ENCODE data around the gene SMG6.

SMG6 gene

DNA sequence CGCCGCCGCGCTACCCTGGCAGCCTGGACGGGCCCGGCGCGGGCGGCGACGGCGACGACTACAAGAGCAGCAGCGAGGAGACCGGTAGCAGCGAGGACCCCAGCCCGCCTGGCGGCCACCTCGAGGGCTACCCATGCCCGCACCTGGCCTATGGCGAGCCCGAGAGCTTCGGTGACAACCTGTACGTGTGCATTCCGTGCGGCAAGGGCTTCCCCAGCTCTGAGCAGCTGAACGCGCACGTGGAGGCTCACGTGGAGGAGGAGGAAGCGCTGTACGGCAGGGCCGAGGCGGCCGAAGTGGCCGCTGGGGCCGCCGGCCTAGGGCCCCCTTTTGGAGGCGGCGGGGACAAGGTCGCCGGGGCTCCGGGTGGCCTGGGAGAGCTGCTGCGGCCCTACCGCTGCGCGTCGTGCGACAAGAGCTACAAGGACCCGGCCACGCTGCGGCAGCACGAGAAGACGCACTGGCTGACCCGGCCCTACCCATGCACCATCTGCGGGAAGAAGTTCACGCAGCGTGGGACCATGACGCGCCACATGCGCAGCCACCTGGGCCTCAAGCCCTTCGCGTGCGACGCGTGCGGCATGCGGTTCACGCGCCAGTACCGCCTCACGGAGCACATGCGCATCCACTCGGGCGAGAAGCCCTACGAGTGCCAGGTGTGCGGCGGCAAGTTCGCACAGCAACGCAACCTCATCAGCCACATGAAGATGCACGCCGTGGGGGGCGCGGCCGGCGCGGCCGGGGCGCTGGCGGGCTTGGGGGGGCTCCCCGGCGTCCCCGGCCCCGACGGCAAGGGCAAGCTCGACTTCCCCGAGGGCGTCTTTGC, 245.6 kb downstream of the SMG6 start:
- no peak for FAIRE-seq

DNA sequence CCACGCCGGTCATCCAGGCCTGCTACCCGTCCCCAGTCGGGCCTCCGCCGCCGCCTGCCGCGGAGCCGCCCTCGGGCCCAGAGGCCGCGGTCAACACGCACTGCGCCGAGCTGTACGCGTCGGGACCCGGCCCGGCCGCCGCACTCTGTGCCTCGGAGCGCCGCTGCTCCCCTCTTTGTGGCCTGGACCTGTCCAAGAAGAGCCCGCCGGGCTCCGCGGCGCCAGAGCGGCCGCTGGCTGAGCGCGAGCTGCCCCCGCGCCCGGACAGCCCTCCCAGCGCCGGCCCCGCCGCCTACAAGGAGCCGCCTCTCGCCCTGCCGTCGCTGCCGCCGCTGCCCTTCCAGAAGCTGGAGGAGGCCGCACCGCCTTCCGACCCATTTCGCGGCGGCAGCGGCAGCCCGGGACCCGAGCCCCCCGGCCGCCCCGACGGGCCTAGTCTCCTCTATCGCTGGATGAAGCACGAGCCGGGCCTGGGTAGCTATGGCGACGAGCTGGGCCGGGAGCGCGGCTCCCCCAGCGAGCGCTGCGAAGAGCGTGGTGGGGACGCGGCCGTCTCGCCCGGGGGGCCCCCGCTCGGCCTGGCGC, 246.3 kb downstream of the SMG6 start:
- FAIRE-seq (no peak), DNase-seq (ENCODE audit: extremely low spot score, insufficient read length, low read depth) (no peak)

More for the DNA sequence above, 245.6 kb downstream of the SMG6 start:
- DNase-seq (ENCODE audit: extremely low spot score, insufficient read length, low read depth) = no peak

DNA sequence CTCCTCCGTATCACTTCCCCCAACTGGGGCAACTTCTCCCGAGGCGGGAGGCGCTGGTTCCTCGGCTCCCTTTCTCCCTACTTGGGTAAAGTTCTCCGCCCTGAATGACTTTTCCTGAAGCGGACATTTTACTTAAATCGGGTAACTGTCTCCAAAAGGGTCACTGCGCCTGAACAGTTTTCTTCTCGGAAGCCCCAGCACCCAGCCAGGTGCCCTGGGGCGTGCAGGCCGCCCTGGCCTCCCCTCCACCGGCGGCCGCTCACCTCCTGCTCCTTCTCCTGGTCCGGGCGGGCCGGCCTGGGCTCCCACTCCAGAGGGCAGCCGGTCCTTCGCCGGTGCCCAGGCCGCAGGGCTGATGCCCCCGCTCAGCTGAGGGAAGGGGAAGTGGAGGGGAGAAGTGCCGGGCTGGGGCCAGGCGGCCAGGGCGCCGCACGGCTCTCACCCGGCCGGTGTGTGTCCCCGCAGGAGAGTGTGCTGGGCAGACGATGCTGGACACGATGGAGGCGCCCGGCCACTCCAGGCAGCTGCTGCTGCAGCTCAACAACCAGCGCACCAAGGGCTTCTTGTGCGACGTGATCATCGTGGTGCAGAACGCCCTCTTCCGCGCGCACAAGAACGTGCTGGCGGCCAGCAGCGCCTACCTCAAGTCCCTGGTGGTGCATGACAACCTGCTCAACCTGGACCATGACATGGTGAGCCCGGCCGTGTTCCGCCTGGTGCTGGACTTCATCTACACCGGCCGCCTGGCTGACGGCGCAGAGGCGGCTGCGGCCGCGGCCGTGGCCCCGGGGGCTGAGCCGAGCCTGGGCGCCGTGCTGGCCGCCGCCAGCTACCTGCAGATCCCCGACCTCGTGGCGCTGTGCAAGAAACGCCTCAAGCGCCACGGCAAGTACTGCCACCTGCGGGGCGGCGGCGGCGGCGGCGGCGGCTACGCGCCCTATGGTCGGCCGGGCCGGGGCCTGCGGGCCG, 247.1 kb downstream of the SMG6 start:
- peak; percentile 73 for FAIRE-seq
- no peak for DNase-seq (ENCODE audit: extremely low spot score, insufficient read length, low read depth)

DNA sequence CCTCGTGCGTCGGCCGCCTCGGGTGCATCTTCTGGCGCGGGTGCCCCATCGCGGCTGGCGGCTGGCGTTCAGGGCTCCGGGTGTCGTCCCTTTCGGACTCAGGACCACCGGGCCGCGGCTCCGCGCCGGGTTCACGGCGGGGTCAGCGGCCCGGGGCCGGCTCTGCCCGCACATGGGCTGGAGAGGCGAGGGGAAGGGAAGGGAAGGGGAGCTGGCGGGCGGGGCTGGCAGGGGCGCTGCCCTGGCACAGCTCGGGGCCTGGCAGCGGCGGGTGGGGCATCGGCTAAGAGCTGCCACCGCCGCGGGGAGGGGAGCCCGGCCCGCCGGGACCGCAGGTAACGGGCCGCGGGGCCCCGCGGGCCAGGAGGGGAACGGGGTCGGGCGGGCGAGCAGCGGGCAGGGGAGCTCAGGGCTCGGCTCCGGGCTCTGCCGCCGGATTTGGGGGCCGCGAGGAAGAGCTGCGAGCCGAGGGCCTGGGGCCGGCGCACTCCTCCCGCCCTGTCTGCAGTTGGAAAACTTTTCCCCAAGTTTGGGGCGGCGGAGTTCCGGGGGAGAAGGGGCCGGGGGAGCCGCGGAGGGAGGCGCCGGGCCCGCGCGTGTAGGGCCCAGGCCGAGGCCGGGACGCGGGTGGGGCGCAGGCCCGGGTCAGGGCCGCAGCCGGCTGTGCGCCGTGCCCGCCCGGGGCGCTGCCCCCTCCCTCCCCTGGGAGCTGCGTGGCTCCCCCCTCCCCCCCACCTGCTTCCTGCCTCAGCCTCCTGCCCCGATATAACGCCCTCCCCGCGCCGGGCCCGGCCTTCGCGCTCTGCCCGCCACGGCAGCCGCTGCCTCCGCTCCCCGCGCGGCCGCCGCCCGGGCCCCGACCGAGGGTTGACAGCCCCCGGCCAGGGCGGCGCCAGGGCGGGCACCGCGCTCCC, 248.0 kb downstream of the SMG6 start:
- no peak for FAIRE-seq
- DNase-seq (ENCODE audit: extremely low spot score, insufficient read length, low read depth) = no peak

DNA sequence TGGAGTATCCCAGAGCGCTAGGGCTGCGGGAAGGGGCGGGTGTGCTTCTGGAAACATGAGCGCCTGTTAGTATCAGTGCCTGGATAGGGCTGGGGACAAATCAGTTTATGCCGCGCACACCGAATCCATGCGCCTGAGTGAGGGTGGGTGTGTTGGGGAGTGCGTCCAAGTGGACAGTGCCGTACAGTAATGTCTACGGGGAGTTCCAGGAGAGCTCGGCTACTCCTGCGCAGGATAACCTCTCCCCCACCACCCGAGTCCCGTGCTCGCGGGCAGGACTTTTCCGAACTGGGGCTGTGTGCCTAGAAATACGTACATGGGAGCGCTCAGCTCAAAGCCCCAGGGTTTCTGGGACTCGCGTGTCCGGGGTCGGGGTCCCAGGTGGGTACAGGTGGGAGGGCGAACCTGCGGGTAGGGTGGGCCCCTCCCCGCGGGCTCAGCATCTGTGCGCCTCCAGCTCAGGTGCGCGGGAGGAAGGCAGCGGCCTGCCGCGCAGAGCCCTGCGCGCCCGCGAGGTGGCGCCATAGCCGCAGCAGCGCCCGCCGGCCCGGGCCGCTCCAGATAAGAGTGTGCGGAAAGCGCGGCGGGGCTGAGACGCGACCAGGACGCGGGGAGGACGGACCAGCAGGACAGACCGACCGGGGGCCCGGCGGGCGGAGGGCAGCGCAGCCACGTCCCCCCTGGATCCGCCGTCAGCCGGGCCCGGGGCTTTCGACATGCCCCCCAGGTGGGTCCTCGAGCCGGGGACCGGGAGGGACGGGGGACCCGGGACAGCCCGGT, 248.9 kb downstream of the SMG6 start, which contains the start of gene HIC1:
HIC1 (plus strand) TSS at position 592 of the 780 bp plus-strand sequence. CDS start 1,588 bp downstream, outside the sequence.
- DNase-seq (ENCODE audit: extremely low spot score, insufficient read length, low read depth) = no peak
- peak; percentile 86 for FAIRE-seq

DNA sequence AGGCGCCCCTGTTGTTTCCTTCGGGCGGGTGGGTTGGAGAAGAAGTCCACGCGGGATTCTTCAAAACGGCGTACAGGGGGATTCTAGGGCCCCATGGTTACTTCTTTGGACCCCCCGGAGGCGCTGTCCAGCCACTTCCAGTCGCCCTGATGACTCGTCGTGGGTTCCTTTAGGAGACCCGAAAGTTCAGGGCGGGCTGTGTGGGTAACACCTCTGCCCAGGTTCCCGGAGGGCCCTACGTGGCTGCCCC, 249.4 kb downstream of the SMG6 start:
- DNase-seq (ENCODE audit: extremely low spot score, insufficient read length, low read depth) (no peak), FAIRE-seq (peak; percentile 31)

DNA sequence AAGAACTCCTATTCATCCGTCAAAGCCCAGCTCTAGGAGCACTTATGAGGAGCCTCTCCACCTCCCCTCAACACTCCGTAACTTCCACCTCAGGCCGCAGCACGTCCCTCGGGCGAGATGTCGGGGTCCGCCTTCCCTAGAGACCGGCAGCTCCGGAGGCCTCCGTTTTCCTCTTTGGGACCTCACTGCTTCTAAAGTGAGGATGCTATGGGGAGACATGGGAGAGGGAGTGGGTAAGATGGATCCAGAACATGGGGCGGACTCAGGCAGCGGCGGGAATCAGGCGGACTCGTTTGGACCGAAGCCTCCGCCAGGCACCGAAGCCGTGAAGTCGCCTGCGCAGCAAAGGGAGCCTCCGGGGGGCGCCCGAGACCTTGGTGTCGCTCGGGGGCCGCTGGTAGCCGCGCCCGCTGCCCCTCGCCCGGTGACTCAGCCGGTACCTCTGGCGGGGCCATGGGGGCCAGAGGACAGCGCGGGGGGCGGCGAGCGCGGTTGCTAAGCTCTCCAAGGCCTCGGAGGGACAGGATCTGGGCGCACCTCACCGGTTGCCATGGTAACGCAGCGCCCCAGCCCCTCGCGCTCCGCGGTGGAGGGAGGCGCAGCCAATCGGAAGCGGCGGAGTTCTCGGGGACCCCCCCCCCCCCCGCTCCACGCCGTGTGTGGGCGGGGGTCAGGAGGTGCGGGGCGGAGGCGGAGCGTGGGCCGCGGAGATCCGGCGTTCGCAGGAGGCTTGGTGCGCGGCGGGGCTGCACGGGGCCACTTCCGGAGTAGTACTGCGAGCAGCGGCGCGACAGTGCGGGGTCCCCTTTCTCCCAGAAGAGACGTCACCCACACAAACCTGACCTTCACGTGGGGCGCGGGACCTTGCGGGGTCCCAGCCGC, 250.0 kb downstream of the SMG6 start:
- FAIRE-seq (peak; percentile 66), DNase-seq (ENCODE audit: extremely low spot score, insufficient read length, low read depth) (no peak)

DNA sequence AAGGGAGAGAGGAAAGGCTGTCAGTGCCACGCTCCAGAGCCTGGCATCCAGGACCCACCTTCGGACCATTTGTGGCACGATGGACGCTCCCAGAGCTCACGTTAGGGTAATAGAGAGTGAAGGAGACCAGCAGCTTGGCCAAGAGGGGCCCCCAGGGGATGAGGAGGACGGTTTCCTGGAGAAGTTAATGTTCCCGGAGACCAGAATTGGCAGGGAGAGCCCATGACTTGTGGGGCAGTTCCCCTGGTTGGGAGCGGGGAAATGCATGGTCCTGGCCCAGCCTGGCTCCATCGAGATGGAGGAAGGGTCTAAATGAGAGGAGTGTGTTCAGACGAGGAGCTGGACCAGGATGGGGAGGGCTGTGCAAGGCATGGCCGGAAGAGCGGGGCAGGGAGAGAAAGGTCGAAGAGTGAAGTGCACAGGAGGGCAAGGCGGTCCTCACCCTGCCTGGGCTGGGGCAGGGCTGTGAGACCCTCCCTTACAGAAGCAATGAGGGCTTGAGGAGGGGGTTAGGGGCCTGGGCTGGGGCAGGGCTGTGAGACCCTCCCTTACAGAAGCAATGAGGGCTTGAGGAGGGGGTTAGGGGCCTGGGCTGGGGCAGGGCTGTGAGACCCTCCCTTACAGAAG, 251.5 kb downstream of the SMG6 start:
- FAIRE-seq = no peak
- no peak for DNase-seq (ENCODE audit: extremely low spot score, insufficient read length, low read depth)

DNA sequence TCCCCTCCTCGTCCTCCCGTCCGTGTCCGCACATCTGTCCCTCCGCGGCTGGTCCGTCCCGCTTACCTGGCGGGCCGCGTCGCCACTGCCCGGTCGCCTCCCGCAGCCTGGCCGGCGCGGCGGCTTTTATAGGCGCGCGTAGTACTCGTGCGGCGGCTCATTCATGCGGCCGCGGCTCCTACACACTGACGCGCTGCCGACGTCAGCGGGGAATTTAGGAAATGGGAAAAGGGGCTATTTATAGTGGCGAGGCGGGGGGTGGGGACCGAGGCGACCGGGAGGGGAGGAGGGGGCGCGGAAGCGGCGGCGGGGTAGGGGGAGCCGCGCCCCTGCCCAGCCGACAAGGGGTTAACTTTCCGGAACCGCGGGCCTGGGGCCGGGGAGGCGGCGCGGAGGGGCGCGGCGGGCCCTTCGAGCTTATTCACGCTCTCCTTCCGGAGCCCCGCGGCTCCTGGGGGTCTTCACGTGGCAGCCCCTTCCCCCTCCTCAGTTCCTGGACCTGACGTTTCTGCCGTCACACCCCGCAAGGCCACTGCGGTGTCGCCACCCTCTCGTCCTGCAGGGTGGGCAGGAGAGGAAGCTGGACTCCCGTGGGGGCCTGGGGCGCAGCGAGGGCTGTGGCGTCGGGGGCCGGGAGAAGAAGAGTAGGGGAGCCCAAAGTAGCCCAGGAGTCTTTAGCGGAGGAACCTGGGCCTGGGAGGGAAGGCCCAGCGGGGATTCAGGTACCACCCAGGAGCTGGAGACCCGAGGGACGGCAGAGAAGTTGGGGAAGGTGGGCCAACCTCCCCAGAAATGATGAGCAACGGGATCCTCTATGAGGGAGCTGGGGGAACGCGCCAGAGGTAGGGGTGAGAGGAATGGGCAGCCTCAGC, 252.3 kb downstream of the SMG6 start:
- FAIRE-seq (no peak), DNase-seq (ENCODE audit: extremely low spot score, insufficient read length, low read depth) (no peak)

DNA sequence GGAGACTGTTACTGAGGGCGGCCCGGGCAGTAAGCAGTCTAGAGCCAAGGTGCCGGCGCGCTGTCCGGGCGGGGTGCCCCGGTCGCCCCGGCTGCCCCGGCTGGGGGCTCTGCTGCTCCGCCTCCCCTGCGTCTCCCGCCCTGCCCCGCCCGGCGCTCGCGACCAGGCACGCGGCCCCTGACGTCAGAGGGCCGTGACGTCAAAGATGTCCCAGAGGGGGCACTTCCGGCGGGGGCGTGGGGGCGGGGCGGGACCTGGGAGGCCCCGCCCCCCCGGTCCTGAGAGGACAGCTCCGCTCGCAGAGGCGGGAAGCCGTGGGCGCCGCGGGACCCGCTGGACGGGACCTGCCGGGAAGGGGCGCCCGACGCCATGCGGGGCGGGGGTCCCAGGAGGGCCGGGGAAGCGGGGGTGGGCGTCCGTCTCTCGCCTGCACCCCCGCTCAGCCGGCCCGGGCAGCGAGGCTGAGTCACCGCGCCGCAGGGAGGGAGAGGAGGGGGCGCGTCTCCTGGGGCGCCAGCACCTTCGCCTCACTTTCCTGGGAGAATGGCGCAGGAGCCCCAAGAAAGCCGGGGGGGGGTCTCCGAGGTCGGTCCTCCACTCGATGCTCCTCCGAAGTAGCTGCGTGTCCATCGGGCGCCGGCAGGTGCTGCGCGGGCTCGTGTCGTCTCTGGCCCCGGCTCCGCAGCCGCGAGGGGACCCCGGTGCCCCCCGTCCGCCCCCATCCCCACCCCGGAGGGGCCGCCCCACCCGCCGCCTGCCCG, 253.1 kb downstream of the SMG6 start:
- FAIRE-seq (no peak), DNase-seq (ENCODE audit: extremely low spot score, insufficient read length, low read depth) (no peak)

DNA sequence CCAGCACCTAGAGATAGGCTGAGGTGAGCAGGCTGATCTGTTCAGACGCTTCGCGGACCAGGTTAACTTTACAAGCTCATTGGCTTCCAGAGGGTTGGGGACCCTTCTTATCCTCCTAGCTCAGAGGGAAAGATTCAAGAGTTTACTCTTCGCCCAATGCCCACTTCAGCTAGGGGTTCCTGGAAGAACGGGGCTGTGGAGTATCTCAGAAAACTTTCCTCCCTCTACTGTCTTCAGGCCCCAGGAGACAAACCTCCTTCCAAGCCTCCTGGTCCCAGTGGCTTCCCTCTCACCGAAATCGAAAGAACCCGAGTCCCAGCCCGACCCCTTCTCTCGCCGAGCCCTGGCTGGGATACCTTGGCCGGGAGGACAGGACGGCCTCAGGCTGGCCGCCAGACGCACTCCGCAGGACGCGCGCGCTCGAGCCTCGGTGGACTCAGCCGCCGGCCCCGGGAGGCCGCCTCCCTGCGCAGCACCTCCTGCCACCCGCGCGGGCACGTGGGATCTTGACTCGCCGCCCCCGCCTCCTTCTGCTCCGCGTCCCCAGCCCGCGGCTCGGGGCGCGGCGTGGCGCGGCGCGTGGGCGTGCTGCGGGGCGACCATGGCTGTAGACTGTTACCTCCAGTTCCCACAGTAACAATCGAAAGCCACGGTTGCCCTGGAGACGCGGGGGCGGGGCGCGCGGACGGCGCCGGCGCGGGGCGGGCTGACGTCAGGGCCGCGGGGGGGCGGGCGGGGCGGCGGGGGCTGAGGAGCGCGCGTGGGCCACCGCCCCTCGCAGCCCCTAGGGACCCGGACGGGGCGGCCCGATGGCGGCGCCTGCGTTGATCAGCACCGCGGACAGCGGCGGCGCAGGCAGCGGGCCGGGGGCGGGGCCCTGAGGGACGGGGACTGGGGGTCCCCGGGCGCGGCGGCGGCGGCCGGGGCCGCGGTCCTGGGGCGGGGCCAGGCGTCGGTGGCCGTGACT, 254.0 kb downstream of the SMG6 start:
- DNase-seq (ENCODE audit: extremely low spot score, insufficient read length, low read depth) = no peak

DNA sequence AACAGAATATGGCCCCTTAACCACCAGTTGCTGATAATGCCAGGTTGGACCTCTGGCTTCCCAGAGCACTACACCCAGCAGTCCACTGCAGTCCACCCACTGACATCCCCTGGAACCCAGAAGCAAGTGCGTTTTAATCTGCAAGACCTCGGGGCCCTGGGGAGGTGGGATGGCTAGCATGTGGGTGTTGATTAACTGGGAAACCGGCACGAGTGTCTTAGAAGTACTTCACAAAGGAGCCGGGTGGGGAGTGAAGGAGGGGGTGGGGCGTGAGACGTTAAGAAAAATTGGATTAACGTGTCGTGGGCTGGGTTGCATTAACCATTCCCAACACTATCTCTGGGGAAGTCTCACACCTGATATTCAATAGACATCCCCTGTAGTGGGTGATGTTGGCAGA, 254.8 kb downstream of the SMG6 start:
- FAIRE-seq (no peak), DNase-seq (ENCODE audit: extremely low spot score, insufficient read length, low read depth) (no peak)

More for the DNA sequence above, 254.0 kb downstream of the SMG6 start:
- FAIRE-seq = peak; percentile 66

DNA sequence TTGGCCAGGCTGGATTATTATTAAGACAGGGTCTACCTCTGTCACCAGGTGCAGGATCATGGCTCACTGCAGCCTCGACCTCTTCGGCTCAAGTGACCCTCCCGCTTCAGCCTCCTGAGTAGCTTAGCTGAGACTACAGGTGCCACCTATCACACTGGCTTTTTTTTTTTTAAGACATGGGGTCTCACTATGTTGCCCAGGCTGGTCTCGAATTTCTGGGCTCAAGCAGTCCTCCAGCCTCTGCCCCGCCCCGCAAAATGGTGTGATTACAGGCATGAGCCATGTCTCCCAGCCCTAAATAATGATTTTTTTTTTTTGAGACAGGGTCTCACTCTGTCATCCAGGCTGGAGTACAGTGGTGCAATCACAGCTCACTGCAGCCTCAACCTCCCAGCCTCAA, 256.0 kb downstream of the SMG6 start:
- no peak for DNase-seq (ENCODE audit: extremely low spot score, insufficient read length, low read depth)
- no peak for FAIRE-seq

DNA sequence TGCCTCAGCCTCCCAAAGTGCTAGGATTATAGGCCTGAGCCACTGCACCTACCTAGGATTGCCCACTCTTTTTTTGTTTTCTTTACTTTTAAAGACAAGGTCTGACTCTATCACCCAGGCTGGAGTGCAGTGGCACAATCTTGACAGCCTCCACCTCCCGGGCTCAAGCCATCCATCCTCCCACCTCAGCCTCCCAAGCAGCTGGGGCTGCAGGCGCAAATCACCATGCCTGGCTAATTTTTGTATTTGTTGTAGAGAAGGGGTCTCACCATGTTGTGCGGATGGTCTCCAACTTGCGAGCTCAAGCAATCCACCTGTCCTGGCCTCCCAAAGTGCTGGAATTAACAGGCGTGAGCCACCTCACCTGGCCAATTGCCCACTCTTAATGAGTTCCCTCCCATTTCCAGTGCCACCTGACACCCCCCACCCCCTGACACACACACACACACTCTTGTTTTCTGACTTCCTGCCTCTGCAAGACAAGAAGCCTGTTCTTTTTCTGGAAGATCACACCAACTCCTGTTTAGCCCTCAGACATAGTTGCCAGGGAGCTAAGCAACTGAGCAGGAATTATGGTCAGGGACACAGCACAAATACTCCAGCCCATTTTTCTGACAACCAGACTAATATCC, 259.2 kb downstream of the SMG6 start:
- FAIRE-seq = no peak
- DNase-seq (ENCODE audit: extremely low spot score, insufficient read length, low read depth) = no peak

All from GM18507 (cell line).